ENCODE results near the gene P4HA2. TPM values are rescaled to one million over a fixed set of nuclear protein-coding genes. Genes with fewer than 3 reads are reported as not detected.

The P4HA2 gene
- total and polyA plus RNA-seq, 2 of the 13 experiments (the other 11 are each of a cell fraction or from before 2014, with no cell fraction given), result 37.7 to 126 TPM

DNA sequence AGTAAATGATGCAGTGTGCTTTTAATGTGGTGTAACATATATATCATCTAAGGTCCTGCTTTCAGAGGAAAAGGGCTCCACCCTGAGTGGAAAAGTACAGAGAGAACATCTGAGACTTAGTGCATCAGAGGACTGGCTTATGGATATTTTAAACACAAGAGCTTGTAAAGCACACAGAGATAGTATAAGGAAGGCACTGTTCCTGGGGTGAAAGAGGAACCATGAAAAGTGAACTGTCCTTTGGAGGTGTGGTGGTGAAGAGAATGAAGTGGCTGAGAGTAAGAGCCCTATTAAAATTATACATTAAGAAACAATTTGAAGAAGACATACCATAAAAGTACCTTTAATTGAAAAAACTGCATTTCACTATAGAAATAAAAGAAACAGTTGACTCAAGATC is 85.2 kb downstream of the P4HA2 start:
- Histone ChIP-seq H3K9ac (ENCODE audit: insufficient read depth, low read depth, low read length) (no peak overlapping the region), H3K9me3 (ENCODE audit: low read length) (peaks cover 22% of the 10 kb centered on the region), H3K36me3 (replicated peaks in 1 of 2; ENCODE audit: control insufficient read depth in 1 of 2, insufficient read depth in 2 of 2, low read length in 2 of 2) (no peaks in the 10 kb centered on the region), H3K27ac (ENCODE audit: extremely low read length, insufficient read depth, low read length) (no peak overlapping the region), H3K4me3 (replicated peaks in 1 of 3; ENCODE audit: insufficient read depth in 1 of 3, low read depth in 2 of 3, low read length in 3 of 3) (no peak overlapping the region), H4K20me1 (ENCODE audit: insufficient read depth, low read length) (no peaks in the 10 kb centered on the region), H3K27me3 (ENCODE audit: control insufficient read depth in 1 of 2, insufficient read depth in 2 of 2, low read length in 2 of 2) (no peaks in the 10 kb centered on the region), H3K4me1 (ENCODE audit: insufficient read depth, low read length) (no peaks in the 10 kb centered on the region), H3K79me2 (ENCODE audit: insufficient read depth, low read length) (no peaks in the 10 kb centered on the region), H3K4me2 (ENCODE audit: low read depth, low read length) (no peak overlapping the region), H2AFZ (ENCODE audit: low read length) (no peak overlapping the region)
- TF ChIP-seq, protein P1, sequence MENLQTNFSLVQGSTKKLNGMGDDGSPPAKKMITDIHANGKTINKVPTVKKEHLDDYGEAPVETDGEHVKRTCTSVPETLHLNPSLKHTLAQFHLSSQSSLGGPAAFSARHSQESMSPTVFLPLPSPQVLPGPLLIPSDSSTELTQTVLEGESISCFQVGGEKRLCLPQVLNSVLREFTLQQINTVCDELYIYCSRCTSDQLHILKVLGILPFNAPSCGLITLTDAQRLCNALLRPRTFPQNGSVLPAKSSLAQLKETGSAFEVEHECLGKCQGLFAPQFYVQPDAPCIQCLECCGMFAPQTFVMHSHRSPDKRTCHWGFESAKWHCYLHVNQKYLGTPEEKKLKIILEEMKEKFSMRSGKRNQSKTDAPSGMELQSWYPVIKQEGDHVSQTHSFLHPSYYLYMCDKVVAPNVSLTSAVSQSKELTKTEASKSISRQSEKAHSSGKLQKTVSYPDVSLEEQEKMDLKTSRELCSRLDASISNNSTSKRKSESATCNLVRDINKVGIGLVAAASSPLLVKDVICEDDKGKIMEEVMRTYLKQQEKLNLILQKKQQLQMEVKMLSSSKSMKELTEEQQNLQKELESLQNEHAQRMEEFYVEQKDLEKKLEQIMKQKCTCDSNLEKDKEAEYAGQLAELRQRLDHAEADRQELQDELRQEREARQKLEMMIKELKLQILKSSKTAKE (CRISPR knock-in tag; IDR thresholded peaks at IDR 0.05; ENCODE audit: borderline replicate concordance), result no peak
- TF ChIP-seq TCF7L2 (IDR thresholded peaks at IDR 0.05; ENCODE audit: low read depth, low read length) (no peak), ZSCAN30 (CRISPR knock-in tag; IDR thresholded peaks at IDR 0.05) (no peak), ZFP90 (CRISPR knock-in tag; IDR thresholded peaks at IDR 0.05; ENCODE audit: borderline replicate concordance) (no peak), ZBTB7A (CRISPR knock-in tag; IDR thresholded peaks at IDR 0.05) (no peak), ZNF143 (CRISPR knock-in tag; IDR thresholded peaks at IDR 0.05) (no peak), TERF1 (CRISPR knock-in tag; IDR thresholded peaks at IDR 0.05) (no peak), ZNF354B (CRISPR knock-in tag; IDR thresholded peaks at IDR 0.05) (no peak), NCOR1 (IDR thresholded peaks at IDR 0.05; ENCODE audit: borderline replicate concordance, low read length) (no peak), ZNF572 (CRISPR knock-in tag; IDR thresholded peaks at IDR 0.05) (no peak), ZNF180 (CRISPR knock-in tag; IDR thresholded peaks at IDR 0.05; ENCODE audit: borderline replicate concordance, low read depth) (no peak), RAD21 (CRISPR knock-in tag; IDR thresholded peaks at IDR 0.05) (no peak), ZNF7 (CRISPR knock-in tag; IDR thresholded peaks at IDR 0.05) (no peak), ZFP1 (CRISPR knock-in tag; IDR thresholded peaks at IDR 0.05) (no peak), ZNF251 (CRISPR knock-in tag; IDR thresholded peaks at IDR 0.05) (no peak), SALL2 (CRISPR knock-in tag; IDR thresholded peaks at IDR 0.05) (no peak), NR1H2 (CRISPR knock-in tag; IDR thresholded peaks at IDR 0.05; ENCODE audit: borderline replicate concordance, low read depth) (no peak), U2AF2 (IDR thresholded peaks at IDR 0.05; ENCODE audit: low read depth, low read length) (no peak), SNRNP70 (IDR thresholded peaks at IDR 0.05; ENCODE audit: low read depth, low read length) (no peak)
- TF ChIP-seq, protein P2, sequence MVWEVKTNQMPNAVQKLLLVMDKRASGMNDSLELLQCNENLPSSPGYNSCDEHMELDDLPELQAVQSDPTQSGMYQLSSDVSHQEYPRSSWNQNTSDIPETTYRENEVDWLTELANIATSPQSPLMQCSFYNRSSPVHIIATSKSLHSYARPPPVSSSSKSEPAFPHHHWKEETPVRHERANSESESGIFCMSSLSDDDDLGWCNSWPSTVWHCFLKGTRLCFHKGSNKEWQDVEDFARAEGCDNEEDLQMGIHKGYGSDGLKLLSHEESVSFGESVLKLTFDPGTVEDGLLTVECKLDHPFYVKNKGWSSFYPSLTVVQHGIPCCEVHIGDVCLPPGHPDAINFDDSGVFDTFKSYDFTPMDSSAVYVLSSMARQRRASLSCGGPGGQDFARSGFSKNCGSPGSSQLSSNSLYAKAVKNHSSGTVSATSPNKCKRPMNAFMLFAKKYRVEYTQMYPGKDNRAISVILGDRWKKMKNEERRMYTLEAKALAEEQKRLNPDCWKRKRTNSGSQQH (CRISPR knock-in tag; IDR thresholded peaks at IDR 0.05; ENCODE audit: low read depth), result no peak
- in situ Hi-C loops (cut with HindIII; ENCODE audit: extremely low pct_ligation_motif_present, low pct_unique_long_range_greater_than_20kb) (no loop called here), intact Hi-C loops (cut with micrococcal nuclease; ENCODE audit: unreplicated experiment) (no loop called here)
- FAIRE-seq (no peak), DNase-seq (ENCODE audit: low spot score) (no peak), ATAC-seq (no peak)
- CTCF ChIA-PET (ENCODE audit: low intra/inter-chr PET ratio, low total read pairs), result no interaction called here
- POLR2A ChIA-PET, result no interaction called here
- BruUV-seq (replicated peaks), result no TSS peak
